Activated gamma-delta T cell treated with Interleukin-2 at 50 U/mL for 16 hours (primary cell): ENCODE results near the gene SNX5.

ENCODE experiments used
- DNase-seq: peaks from one replicate; pipeline ENCODE4 v3.0.0-alpha.2; 2020

The SNX5 gene

DNA sequence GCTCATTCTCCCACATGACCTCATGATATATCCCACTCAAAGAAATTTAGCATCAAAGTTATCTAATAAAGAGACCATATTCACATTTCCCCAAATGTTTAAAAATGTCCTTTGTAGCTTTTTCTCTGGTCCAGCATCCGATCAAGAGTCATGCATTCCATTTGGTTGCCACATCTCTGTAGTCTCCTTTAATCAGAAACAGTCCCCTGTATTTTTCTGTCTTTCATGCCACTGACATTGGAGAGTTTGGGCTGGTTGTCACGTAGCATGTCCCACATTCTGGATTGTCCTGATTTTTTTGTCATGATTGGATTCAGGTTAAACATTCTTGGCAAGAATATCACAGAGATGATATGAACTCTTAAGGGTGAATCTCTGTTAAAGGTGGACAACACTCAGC lies 55.7 kb downstream of the SNX5 start:
- DNase-seq, result no peak

DNA sequence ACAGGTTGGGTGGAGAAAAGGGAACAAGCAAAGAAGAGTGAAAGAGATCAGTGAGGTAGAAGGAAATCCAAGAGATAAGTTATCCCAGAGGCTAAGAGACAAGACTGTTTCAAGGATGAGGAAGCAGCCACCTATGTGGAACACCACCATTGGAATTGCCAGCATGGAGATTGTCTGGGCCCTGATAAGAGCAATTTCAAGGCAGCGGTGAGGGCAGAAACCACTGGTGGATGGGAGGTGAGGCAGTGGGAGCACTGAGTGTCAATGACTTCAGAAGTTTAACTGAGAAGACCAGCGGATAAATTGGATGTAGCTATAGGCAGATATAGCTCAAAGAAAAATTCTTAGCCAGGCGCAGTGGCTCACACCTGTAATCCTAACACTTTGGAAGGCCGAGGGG lies 56.7 kb downstream of the SNX5 start:
- no peak for DNase-seq

- no peak for DNase-seq
Observed at GRCh38 chr20:17910828-17911294, 57.7 kb downstream of the SNX5 start.

GRCh38 chr20:17909869-17910321 lies 58.7 kb downstream of the SNX5 start:
- DNase-seq, result no peak

DNA sequence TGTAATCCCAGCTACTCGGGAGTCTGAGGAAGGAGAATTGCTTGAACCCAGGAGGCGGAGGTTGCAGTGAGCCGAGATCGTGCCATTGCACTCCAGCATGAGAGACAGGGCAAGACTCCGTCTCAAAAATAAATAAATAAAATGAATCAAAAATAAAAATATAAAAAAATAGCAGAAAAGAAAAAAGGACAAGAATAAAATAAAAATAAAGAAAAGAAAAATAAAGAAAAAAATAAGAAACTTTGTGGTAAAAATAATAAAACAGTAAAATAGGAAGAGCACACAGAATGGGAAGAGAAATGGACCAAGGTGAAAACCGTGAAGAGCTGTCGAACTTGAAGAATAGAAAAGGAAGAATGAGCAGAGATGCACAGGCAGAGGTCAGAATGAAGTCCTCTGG lies 63.0 kb downstream of the SNX5 start:
- no peak for DNase-seq

DNA sequence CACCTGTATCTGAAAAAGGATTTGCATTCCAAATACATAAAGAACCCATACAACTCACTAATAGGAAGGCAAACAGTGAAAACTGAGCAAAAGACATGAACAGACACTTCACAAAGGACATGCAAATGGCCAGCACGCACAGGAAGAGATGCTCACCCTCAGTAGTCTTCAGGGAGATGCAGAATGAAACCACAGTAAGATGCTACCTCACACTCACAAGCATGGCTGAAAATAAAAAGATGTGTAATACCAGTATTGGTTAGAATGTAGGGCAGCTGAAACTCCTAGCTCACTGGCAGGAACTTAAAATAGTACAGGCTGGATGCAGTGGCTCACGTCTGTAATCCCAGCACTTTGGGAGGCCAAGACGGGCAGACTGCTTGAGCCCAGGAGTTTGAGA lies 64.6 kb downstream of the SNX5 start:
- DNase-seq, result no peak

DNA sequence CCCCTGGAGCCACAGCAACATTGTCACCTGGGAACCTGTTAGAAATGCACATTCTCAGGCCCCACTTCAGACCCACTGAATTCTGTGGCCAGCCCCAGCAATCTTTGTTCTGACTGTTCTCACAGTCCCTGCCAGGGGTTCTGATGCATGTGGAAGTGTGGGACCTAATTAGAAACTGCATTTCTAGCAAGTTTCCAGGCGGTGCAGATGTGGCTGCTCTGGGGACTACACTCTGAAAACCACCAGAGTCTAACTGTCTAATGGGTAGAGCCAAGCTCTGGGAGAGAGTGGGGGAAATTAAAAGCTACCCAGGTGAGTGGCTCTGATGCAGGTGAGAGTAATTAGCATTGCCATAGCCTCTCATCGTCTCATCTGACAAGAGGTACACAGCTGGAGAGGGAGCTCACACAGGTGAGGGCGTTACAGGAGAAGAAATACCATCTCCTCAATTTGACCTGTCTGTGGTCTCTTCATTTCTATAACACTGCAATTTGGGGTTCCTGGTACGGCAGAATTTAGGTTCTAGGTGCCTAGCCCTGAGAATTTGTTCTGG lies 66.0 kb downstream of the SNX5 start:
- DNase-seq, result no peak

DNA sequence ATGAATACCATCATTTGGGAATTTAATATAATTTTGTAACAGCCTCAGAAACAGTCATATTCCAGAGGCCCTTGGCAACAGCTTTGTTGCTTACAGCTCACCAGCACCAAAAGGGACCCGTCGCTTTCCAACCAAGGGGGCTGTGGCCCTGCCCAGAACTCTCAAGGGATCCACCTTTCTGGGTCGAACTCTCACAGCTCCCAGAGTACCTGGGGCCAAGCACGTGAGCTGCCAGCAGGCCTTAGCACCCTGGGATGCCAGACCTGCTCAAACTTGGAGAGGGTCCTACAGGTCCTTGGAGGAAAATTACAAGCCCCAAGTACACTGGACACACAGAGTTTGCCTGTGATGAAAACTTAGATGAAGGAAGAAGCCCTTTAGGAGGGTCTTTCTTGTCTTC lies 66.6 kb downstream of the SNX5 start:
- no peak for DNase-seq

DNA sequence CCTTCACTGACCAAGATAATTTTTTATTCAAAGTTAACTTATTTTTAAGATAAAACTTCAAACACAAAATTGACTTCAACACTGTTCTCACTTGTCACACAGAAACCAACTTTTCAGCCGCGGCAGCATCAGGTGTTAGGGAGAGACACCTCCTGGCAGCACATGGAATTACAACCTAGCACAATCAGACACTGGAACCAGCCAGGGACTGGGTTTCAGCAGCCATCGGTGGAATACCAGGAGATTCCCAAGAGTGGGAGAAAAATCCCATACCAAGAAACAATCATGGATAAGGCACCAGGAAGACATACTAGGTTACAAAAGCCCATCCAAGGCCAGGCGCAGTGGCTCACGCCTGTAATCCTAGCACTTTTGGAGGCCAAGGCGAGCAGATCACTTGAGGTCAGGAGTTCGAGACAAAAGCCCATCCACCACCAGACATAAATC lies 70.0 kb downstream of the SNX5 start:
- DNase-seq, result peak; percentile 64

DNA sequence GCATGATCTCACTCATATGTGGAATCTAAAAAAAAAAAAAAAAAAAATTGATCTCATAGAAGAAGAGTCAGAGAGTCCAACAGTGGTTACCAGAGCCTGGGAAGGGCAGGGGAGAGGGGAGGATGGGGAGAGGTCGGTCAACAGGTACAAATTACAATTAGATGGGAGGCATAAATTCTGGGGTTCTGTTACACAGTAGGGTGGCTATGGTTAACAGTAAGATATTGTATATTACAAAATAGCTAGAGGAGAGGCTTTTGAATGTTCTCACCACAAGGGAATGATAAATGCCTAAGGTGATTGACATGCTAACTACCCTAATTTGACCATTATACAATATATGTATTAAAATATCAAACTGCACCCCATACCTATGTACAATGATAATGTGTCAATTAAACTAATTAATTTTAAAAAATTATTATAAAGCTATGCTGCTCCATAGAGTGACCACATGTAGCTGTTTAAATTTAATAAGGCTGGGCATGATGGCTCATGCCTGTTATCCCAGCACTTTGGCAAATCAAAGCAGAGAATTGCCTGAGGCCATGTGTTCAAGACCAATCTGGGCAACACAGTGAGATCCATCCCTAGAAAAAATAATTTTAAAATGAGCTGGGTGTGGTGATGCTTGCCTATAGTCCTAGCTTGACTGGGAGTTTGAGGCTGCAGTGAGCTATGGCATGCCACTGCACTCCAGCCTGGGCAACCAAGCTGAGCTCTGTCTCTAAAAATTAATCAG lies 70.9 kb downstream of the SNX5 start:
- DNase-seq, result no peak

GRCh38 chr20:17896771-17897369 lies 71.7 kb downstream of the SNX5 start:
- DNase-seq, result no peak

GRCh38 chr20:17896193-17896723 lies 72.3 kb downstream of the SNX5 start:
- DNase-seq, result no peak

GRCh38 chr20:17895641-17896171 lies 72.9 kb downstream of the SNX5 start:
- no peak for DNase-seq

- no peak for DNase-seq
Observed at GRCh38 chr20:17893445-17893844, 75.1 kb downstream of the SNX5 start.

- DNase-seq, result no peak
Observed at GRCh38 chr20:17892189-17892938, 76.2 kb downstream of the SNX5 start.
